Coronary artery (tissue), 2 donors: ENCODE data around the gene PLAC1.

Experiments used
- DNase-seq: peaks from one replicate; pipeline ENCODE4 v3.0.0-alpha.2; 2017; ENCODE audit warnings: low spot score
- H3K27ac ChIP-seq, 2 donors: fragments of 200-600 bp; sonication (generic); one replicate each; pipeline ENCODE4 v1.5.1; 2016 to 2019
- H3K4me3 ChIP-seq: fragments of 200-600 bp; sonication (generic); 2 replicates; pipeline ENCODE4 v1.5.1; 2016; ENCODE audit warnings: mild to moderate bottlenecking, moderate library complexity
- CTCF ChIP-seq: fragments of 200-600 bp; sonication (generic); IDR thresholded peaks from one replicate; pipeline ENCODE4 v1.5.1; 2019; ENCODE audit warnings: antibody characterized with exemption

PLAC1 gene

GRCh38 chrX:134658760-134659023 lies 421 bp upstream of the PLAC1 start:
- Histone ChIP-seq H3K4me3 (no peak overlapping the region), H3K27ac (no peak overlapping the region)
- TF ChIP-seq CTCF: no peak
- no peak for DNase-seq

- TF ChIP-seq CTCF: no peak
- Histone ChIP-seq H3K4me3 (no peak overlapping the region), H3K27ac (no peak overlapping the region)
- DNase-seq: no peak
Measured at GRCh38 chrX:134654398-134655012, 3.8 kb downstream of the PLAC1 start.

GRCh38 chrX:134653835-134654234 lies 4.4 kb downstream of the PLAC1 start:
- no peak overlapping the region for H3K4me3 ChIP-seq
- no peak for TF ChIP-seq CTCF
- DNase-seq: no peak
- H3K27ac ChIP-seq: no peak overlapping the region

GRCh38 chrX:134650701-134651100 lies 7.6 kb downstream of the PLAC1 start:
- TF ChIP-seq CTCF: no peak
- H3K27ac ChIP-seq: no peak overlapping the region
- no peak overlapping the region for H3K4me3 ChIP-seq
- no peak for DNase-seq

GRCh38 chrX:134649770-134650169 lies 8.5 kb downstream of the PLAC1 start:
- no peak for DNase-seq
- TF ChIP-seq CTCF: no peak
- H3K4me3 ChIP-seq: no peak overlapping the region

GRCh38 chrX:134647477-134647877 lies 10.8 kb downstream of the PLAC1 start:
- H3K4me3 ChIP-seq: no peak overlapping the region
- no peak for DNase-seq
- TF ChIP-seq CTCF: no peak
- H3K27ac ChIP-seq: no peak overlapping the region

More at GRCh38 chrX:134649770-134650169, 8.5 kb downstream of the PLAC1 start:
- no peak overlapping the region for H3K27ac ChIP-seq

GRCh38 chrX:134646691-134647090 lies 11.6 kb downstream of the PLAC1 start:
- Histone ChIP-seq H3K4me3 (no peak overlapping the region), H3K27ac (no peak overlapping the region)
- TF ChIP-seq CTCF: no peak
- DNase-seq: no peak
